GM12801 (cell line): Measurements from ENCODE around the gene DCTN5.

Source experiments
- CTCF ChIP-seq: IDR thresholded peaks from one replicate; pipeline ENCODE4 v1.5.1; 2011; ENCODE audit warnings: control low read depth; ENCODE audit not compliant: insufficient read length; ENCODE audit errors: extremely low read depth

Gene DCTN5

DNA sequence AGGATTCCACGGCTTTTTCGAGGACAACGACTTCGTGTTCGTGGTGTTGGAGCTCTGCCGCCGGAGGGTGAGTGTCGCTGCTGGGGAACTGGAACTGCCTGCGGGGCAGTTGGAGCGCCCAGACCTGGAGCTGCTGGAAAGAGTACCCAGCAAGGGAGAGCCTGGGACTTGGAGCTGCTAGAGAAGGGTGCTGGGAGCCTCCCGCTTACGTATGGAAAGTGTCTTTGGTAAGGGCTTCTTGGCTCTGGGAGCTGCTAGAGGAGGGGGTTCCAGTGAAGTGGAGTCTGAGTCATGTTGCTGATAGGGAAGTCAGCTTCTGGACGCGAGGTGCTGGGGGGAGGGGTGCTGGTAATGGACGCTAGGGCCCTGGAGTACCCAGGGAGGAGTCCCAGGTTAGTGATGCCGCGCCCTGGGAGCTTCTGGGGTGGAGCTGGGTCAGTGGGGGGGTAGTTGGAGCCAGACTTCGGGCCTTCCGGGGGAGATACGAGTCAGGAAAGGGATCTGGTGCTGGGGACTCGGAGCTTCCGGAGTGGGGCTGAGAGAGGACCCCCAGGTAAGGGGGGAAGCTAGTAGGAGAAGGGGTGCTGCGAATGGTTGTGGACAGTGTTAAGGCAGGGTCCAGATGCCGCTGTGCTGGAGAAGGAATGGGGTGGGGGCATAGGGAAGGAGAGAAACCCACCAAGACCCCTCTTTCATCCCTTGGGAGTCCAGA is 38.2 kb downstream of the DCTN5 start:
- no peak for TF ChIP-seq CTCF

DNA sequence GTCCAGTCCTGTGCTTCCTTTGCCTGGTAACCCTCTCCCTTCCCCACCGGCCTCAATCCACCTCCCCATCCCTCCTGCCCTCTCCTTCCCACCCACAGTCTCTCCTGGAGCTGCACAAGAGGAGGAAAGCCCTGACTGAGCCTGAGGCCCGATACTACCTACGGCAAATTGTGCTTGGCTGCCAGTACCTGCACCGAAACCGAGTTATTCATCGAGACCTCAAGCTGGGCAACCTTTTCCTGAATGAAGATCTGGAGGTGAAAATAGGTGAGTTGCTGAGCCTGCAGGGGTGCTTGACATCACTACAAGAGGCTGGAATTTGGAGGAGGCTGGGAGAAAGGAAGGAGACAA is 38.7 kb downstream of the DCTN5 start:
- no peak for TF ChIP-seq CTCF

DNA sequence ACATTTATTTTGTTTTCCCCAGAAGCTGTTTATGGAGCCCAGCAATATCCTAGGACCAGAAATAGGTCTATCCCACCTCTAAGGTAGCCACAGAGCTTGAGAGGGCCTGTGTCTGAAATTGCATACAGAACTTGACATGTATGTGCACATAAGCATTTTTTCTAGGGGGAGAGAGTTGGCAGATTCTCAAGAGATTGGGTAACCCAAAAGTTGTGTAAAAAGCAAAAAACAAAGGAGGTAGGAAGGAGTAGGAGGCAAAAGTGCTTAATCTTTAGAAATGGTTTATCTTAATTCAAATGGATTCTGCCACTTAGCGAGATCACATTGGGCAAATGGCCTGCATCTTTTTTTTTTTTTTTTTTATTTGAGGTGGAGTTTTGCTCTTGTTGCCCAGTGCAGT is 40.9 kb downstream of the DCTN5 start:
- TF ChIP-seq CTCF = no peak

DNA sequence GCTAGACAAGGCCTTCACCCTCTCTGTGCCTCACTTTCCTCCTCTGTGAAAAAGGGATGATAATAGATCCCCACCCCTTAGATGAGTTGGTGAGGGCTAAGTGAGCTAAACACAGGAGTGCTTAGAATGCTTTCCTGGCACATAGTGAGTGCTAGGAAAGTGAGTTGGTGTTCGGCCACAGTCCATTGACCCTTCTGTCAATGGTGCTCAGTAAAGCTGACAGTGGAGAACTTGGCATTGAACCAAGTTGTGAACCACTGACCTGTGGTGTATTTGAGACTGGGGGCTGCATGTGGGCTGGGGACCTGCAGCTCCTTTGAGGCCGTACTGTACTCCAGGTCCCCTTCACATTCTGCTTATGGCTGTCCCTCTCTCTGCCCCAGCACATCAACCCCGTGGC is 42.2 kb downstream of the DCTN5 start:
- TF ChIP-seq CTCF = no peak

DNA sequence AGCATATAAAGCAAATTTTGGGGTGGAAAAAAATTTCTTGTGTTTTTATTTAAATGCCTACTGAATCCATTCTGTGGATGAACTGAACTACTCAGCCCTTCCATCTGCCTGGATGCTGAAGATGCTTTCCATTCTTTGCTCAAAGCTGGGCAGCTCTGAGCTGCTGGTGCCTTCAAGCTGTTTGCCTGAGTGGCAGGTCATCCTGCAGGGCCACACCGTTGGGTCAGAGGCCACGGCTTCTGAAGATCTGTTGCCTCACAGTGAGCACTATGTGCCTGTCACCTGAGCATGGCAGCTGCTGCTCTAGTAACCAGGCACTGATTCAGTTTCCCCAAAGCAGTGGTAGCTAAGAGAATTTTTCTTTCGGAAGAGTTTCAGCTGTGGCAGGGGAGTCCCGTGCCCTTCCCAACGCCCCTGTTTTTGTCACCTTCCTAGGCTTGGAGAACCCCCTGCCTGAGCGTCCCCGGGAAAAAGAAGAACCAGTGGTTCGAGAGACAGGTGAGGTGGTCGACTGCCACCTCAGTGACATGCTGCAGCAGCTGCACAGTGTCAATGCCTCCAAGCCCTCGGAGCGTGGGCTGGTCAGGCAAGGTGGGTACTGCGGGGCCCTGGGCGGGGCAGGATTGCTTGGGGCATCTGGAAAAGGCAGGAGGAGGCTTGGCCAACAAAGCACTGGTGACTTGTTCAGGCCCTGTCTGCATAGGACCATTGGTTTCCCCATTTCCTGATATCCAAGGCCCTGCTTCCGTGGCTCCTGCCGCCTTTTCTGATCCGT is 46.0 kb downstream of the DCTN5 start:
- no peak for TF ChIP-seq CTCF

- TF ChIP-seq CTCF = no peak
These were observed 48.3 kb downstream of the DCTN5 start for GRCh38 chr16:23689442-23690187.

- TF ChIP-seq CTCF = no peak
These were observed 49.7 kb downstream of the DCTN5 start for GRCh38 chr16:23690771-23691482.
